WI38 (cell line): Measurements from ENCODE around the gene FBXO34.
"Not testable (repeated sequence)": the region's sequence is repeated elsewhere in the genome, so short reads cannot be mapped to it uniquely, and the experiment has no call there.

ENCODE experiments used
- H3K4me3 ChIP-seq: 2 replicates; pipeline ENCODE4 v1.5.1; 2011; ENCODE audit warnings: low read depth, mild to moderate bottlenecking, control low read depth, low read length
- CTCF ChIP-seq: IDR thresholded peaks from 2 replicates; pipeline ENCODE4 v1.5.1; 2012; ENCODE audit warnings: low read depth, mild to moderate bottlenecking, control low read depth, low read length

The FBXO34 gene

GRCh38 chr14:55301437-55302121, 30.4 kb downstream of the FBXO34 start:
- no peak overlapping the region for H3K4me3 ChIP-seq
- no peak for TF ChIP-seq CTCF

GRCh38 chr14:55302367-55303124, 31.3 kb downstream of the FBXO34 start:
- no peak for TF ChIP-seq CTCF

GRCh38 chr14:55303125-55303499, 31.9 kb downstream of the FBXO34 start:
- TF ChIP-seq CTCF = no peak
- H3K4me3 ChIP-seq = no peak overlapping the region

More at GRCh38 chr14:55302367-55303124, 31.3 kb downstream of the FBXO34 start:
- H3K4me3 ChIP-seq = no peak overlapping the region

- no peak overlapping the region for H3K4me3 ChIP-seq
- TF ChIP-seq CTCF = no peak
These were observed 32.5 kb downstream of the FBXO34 start for GRCh38 chr14:55303691-55304145.

GRCh38 chr14:55306938-55307589, 35.8 kb downstream of the FBXO34 start:
- TF ChIP-seq CTCF = no peak
- no peak overlapping the region for H3K4me3 ChIP-seq

GRCh38 chr14:55309154-55309553, 37.9 kb downstream of the FBXO34 start:
- TF ChIP-seq CTCF = no peak
- no peak overlapping the region for H3K4me3 ChIP-seq

GRCh38 chr14:55309761-55310365, 38.6 kb downstream of the FBXO34 start:
- H3K4me3 ChIP-seq = no peak overlapping the region
- TF ChIP-seq CTCF = no peak

GRCh38 chr14:55312379-55313030, 41.3 kb downstream of the FBXO34 start:
- H3K4me3 ChIP-seq = not testable (repeated sequence)
